Esophagus (tissue), 2 donors: ENCODE data around the gene RNU6-9. TPM values are rescaled to one million over a fixed set of nuclear protein-coding genes. Genes with fewer than 3 reads are reported as not detected.
A peak's percentile ranks its signal among the peaks of the same experiment; 100 is the strongest.

Experiments used
- H3K27ac ChIP-seq, 2 donors: one replicate each; pipeline ENCODE4 v1.5.1; 2013; ENCODE audit warnings: low read depth in 2 of 2, mild to moderate bottlenecking in 2 of 2, inconsistent platforms in 1 of 2, low read length in 1 of 2, moderate library complexity in 1 of 2
- H3K27me3 ChIP-seq, 2 donors: one replicate each; pipeline ENCODE4 v1.6.1; 2013; ENCODE audit warnings: low read length in 2 of 2, control low read depth in 1 of 2, mild to moderate bottlenecking in 1 of 2; ENCODE audit not compliant: insufficient read depth in 2 of 2, control insufficient read depth in 1 of 2
- H3K36me3 ChIP-seq, 2 donors: one replicate each; pipeline ENCODE4 v1.6.1; 2013; ENCODE audit warnings: low read length in 1 of 2; ENCODE audit not compliant: control insufficient read depth in 2 of 2, insufficient read depth in 2 of 2
- H3K4me1 ChIP-seq, 2 donors: one replicate each; pipeline ENCODE4 v1.6.1; 2013; ENCODE audit warnings: low read length in 1 of 2; ENCODE audit not compliant: control insufficient read depth in 2 of 2, insufficient read depth in 2 of 2
- H3K4me3 ChIP-seq, 2 donors: one replicate each; pipeline ENCODE4 v1.5.1; 2013; ENCODE audit warnings: low read length in 2 of 2, mild to moderate bottlenecking in 2 of 2, low read depth in 1 of 2, moderate library complexity in 1 of 2
- H3K9me3 ChIP-seq, 2 donors: one replicate each; pipeline ENCODE4 v1.6.1; 2013; ENCODE audit warnings: mild to moderate bottlenecking in 2 of 2, low read depth in 1 of 2, low read length in 1 of 2, moderate library complexity in 1 of 2; ENCODE audit not compliant: control insufficient read depth in 2 of 2, insufficient read depth in 1 of 2
- WGBS, 2 donors: extraction: QIAGEN DNeasy Blood & Tissue Kit; methylation state at CpG; one replicate each; pipeline ENCODE4 v1.1.7; 2013; 5-methylcytosine and 5-hydroxymethylcytosine counted together
- polyA plus RNA-seq, 2 donors: library from polyadenylated mRNA; stranded (reverse); fragments of 200-250 nt; gene quantifications; one replicate each; pipeline ENCODE4 v1.2.3, GENCODE V29; 2013
- donor health status: healthy with polysubstance abuse.
- donor health status: Bipolar disorder and iron deficiency.

RNU6-9 gene
- polyA plus RNA-seq, 2 donors: not detected

GRCh38 chr19:869245-870177 is 23.8 kb upstream of the RNU6-9 start:
- H3K4me3 ChIP-seq: no peak overlapping the region
- H3K9me3 ChIP-seq: no peaks in the 10 kb centered on the region
- WGBS, 2 donors: 51 to 62% methylated on average over 29 of the region's 29 CpGs
- H3K27ac ChIP-seq: peak overlapping the region; percentile 77 to 86
- peaks cover 3 to 21% of the 10 kb centered on the region in 2 donors for H3K4me1 ChIP-seq
- H3K27me3 ChIP-seq: no peaks in the 10 kb centered on the region
- H3K36me3 ChIP-seq: peaks cover 0 to 34% of the 10 kb centered on the region in 2 donors

GRCh38 chr19:870314-870713 is 23.0 kb upstream of the RNU6-9 start:
- H3K9me3 ChIP-seq: no peaks in the 10 kb centered on the region
- peaks cover 3 to 21% of the 10 kb centered on the region in 2 donors for H3K4me1 ChIP-seq
- H3K36me3 ChIP-seq: peaks cover 0 to 36% of the 10 kb centered on the region in 2 donors
- H3K27ac ChIP-seq: peak overlapping the region in 1 of 2 donors; percentile 18
- no peak overlapping the region for H3K4me3 ChIP-seq
- 83 to 88% methylated on average over 8 of the region's 8 CpGs for WGBS, 2 donors
- no peaks in the 10 kb centered on the region for H3K27me3 ChIP-seq

GRCh38 chr19:870963-871401 is 22.3 kb upstream of the RNU6-9 start:
- 81 to 83% methylated on average over 28 of the region's 28 CpGs for WGBS, 2 donors
- H3K36me3 ChIP-seq: peaks cover 0 to 38% of the 10 kb centered on the region in 2 donors

GRCh38 chr19:871446-872265 is 21.6 kb upstream of the RNU6-9 start:
- Histone ChIP-seq H3K9me3 (no peaks in the 10 kb centered on the region), H3K4me1 (peaks cover 3 to 21% of the 10 kb centered on the region in 2 donors), H3K27ac (peak overlapping the region; percentile 38 to 65), H3K4me3 (no peak overlapping the region), H3K27me3 (no peaks in the 10 kb centered on the region), H3K36me3 (peaks cover 0 to 41% of the 10 kb centered on the region in 2 donors)
- 69 to 83% methylated on average over 21 to 23 of the region's 33 CpGs for WGBS, 2 donors

More at GRCh38 chr19:870963-871401, 22.3 kb upstream of the RNU6-9 start:
- Histone ChIP-seq H3K9me3 (no peaks in the 10 kb centered on the region), H3K27ac (peak overlapping the region in 1 of 2 donors; percentile 16), H3K4me3 (no peak overlapping the region), H3K27me3 (no peaks in the 10 kb centered on the region), H3K4me1 (peaks cover 3 to 21% of the 10 kb centered on the region in 2 donors)

- WGBS, 2 donors: 49 to 63% methylated on average over 26 to 27 of the region's 27 CpGs
- Histone ChIP-seq H3K27me3 (no peaks in the 10 kb centered on the region), H3K36me3 (peaks cover 0 to 48% of the 10 kb centered on the region in 2 donors), H3K9me3 (no peaks in the 10 kb centered on the region), H3K4me1 (peaks cover 3 to 21% of the 10 kb centered on the region in 2 donors), H3K4me3 (no peak overlapping the region), H3K27ac (peak overlapping the region; percentile 38 to 65)
Measured at GRCh38 chr19:872266-872951, 20.9 kb upstream of the RNU6-9 start.

- Histone ChIP-seq H3K4me3 (no peak overlapping the region), H3K36me3 (peaks cover 0 to 44% of the 10 kb centered on the region in 2 donors), H3K9me3 (no peaks in the 10 kb centered on the region), H3K27me3 (no peaks in the 10 kb centered on the region), H3K4me1 (peaks cover 3 to 21% of the 10 kb centered on the region in 2 donors), H3K27ac (no peak overlapping the region)
- WGBS, 2 donors: 67 to 78% methylated on average over 13 of the region's 13 CpGs
Measured at GRCh38 chr19:873084-873483, 20.2 kb upstream of the RNU6-9 start.

GRCh38 chr19:873561-874041 is 19.7 kb upstream of the RNU6-9 start:
- Histone ChIP-seq H3K27ac (peak overlapping the region in 1 of 2 donors; percentile 38), H3K4me3 (no peak overlapping the region), H3K9me3 (no peaks in the 10 kb centered on the region), H3K27me3 (no peaks in the 10 kb centered on the region), H3K36me3 (peaks cover 0 to 39% of the 10 kb centered on the region in 2 donors), H3K4me1 (peaks cover 3 to 19% of the 10 kb centered on the region in 2 donors)
- WGBS, 2 donors: 95 to 96% methylated on average over 22 of the region's 22 CpGs

GRCh38 chr19:875265-875879 is 17.9 kb upstream of the RNU6-9 start:
- Histone ChIP-seq H3K27me3 (no peaks in the 10 kb centered on the region), H3K4me1 (peaks cover 0 to 5% of the 10 kb centered on the region in 2 donors), H3K4me3 (no peak overlapping the region), H3K9me3 (no peaks in the 10 kb centered on the region), H3K36me3 (peaks cover 0 to 39% of the 10 kb centered on the region in 2 donors), H3K27ac (no peak overlapping the region)
- 92 to 93% methylated on average over 28 of the region's 28 CpGs for WGBS, 2 donors
